Retinal pigment epithelial cell (primary cell): Measurements from ENCODE around the gene FAM161B.
"Not testable (repeated sequence)": the region's sequence is repeated elsewhere in the genome, so short reads cannot be mapped to it uniquely, and the experiment has no call there.

Experiments used
- DNase-seq: peaks from one replicate; pipeline ENCODE4 v3.0.0-alpha.2; 2010; ENCODE audit warnings: low read depth
- H3K4me3 ChIP-seq: 2 replicates; pipeline ENCODE4 v1.5.1; 2011; ENCODE audit warnings: mild to moderate bottlenecking, low read length, control low read depth, moderate library complexity
- TF ChIP-seq, protein P1 (sequence below): conservative IDR thresholded peaks from 2 replicates; pipeline ENCODE4 v1.5.1; 2011; ENCODE audit warnings: low read depth, low read length, control low read depth, inconsistent platforms

Gene FAM161B

DNA sequence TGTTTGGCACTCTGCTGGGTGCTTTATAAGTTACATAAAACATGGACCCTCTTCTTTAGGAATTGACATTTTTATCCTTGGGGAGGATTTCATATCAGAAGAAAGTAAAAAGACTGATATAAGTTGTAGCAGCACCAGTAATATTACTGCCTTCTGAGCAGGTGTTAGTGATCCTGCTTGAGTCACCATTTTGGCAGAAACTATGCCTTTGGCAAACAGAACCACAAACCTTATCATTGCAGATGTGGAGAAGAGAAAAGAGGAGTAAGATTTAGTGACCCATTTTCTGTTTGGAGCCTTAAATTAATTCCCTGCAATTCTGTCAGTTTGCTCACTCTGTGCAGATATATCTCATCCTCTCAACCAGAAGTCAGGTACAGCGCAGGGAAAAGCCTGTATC lies 40.2 kb downstream of the FAM161B start:
- no peak for DNase-seq
- no peak overlapping the region for H3K4me3 ChIP-seq
- TF ChIP-seq, protein P1, sequence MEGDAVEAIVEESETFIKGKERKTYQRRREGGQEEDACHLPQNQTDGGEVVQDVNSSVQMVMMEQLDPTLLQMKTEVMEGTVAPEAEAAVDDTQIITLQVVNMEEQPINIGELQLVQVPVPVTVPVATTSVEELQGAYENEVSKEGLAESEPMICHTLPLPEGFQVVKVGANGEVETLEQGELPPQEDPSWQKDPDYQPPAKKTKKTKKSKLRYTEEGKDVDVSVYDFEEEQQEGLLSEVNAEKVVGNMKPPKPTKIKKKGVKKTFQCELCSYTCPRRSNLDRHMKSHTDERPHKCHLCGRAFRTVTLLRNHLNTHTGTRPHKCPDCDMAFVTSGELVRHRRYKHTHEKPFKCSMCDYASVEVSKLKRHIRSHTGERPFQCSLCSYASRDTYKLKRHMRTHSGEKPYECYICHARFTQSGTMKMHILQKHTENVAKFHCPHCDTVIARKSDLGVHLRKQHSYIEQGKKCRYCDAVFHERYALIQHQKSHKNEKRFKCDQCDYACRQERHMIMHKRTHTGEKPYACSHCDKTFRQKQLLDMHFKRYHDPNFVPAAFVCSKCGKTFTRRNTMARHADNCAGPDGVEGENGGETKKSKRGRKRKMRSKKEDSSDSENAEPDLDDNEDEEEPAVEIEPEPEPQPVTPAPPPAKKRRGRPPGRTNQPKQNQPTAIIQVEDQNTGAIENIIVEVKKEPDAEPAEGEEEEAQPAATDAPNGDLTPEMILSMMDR = no peak

DNA sequence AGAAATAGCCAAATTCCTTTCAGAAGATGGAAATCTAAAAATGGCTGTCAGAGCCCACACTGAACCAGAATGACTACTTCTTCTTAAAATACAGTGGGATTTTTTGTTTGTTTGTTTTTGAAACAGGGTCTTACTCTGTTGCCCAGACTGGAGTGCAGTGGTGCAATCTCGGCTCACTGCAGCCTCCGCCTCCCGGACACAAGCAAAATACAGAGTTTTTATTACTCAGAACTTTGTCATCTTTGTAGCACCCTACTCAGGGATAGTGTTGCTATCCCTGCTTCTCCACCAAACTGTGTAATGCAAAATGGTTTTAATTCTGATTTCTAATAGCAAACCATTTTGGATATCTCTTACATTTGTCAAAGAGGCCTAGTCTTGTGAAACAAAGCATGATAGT lies 46.9 kb downstream of the FAM161B start:
- DNase-seq = no peak
- no peak overlapping the region for H3K4me3 ChIP-seq
- TF ChIP-seq, protein P1 = no peak

DNA sequence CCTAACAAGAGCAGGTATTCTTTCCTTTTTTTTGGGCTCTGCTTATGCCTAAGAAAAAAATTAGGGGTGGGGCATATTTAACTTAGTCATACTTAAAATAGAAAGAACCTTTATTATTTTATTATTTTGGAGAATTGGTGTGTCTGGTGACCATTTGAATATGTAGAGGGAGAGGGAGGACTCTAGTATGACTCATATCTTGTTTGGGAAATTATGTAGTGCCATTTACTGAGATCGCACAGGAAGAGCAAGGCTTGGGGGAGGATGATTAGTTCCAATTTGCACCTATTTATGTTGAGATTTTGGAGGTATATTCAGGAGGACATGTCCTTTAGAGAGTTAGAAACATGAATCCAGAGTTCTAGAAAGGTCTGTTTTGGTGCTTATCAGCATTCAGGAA lies 53.4 kb downstream of the FAM161B start:
- TF ChIP-seq, protein P1 = no peak
- no peak overlapping the region for H3K4me3 ChIP-seq
- no peak for DNase-seq

- TF ChIP-seq, protein P1 = no peak
- H3K4me3 ChIP-seq = no peak overlapping the region
- no peak for DNase-seq
Measured at GRCh38 chr14:73895939-73896338, 54.0 kb downstream of the FAM161B start.

DNA sequence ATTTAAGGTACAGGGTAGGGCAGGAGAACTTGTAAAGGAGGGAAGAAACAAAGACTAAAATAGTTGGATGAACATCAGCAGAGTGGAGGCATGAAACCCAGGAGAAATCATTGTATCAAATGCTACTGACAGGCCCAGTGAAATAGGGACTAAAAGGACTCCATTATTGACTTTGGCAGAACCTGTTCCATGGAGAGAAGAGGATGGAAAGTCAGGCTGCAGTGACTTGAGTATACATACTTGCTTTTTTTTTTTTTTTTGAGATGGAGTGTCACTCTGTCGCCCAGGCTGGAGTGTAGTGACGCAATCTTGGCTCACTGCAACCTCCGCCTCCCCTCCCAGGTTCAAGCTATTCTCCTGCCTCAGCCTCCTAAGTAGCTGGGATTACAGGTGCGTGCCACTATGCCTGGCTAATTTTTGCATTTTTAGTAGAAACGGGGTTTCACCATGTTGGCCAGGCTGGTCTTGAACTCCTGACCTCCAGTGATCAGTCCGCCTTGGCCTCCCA lies 55.7 kb downstream of the FAM161B start:
- not testable (repeated sequence) for DNase-seq, H3K4me3 ChIP-seq

GRCh38 chr14:73889376-73889775 lies 60.5 kb downstream of the FAM161B start:
- TF ChIP-seq, protein P1 = no peak
- H3K4me3 ChIP-seq = no peak overlapping the region
- DNase-seq = no peak

GRCh38 chr14:73888971-73889370 lies 60.9 kb downstream of the FAM161B start:
- no peak overlapping the region for H3K4me3 ChIP-seq
- TF ChIP-seq, protein P1 = no peak
- no peak for DNase-seq

DNA sequence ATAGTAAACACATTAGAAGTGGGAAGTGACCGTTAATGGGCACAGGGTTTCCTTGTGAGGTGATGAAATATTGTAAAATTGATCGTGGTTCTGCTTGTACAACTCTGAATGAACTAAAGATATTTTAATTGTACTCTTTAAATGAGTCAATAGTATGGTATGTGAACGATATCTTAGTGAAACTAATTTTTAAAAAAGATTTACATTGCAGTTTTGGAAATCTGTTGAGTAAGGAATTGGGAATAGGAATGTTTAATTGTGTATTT lies 61.5 kb downstream of the FAM161B start:
- TF ChIP-seq, protein P1 = no peak
- no peak for DNase-seq
- H3K4me3 ChIP-seq = no peak overlapping the region
